Measurements from ENCODE around the gene PARD3B.

The PARD3B gene

DNA sequence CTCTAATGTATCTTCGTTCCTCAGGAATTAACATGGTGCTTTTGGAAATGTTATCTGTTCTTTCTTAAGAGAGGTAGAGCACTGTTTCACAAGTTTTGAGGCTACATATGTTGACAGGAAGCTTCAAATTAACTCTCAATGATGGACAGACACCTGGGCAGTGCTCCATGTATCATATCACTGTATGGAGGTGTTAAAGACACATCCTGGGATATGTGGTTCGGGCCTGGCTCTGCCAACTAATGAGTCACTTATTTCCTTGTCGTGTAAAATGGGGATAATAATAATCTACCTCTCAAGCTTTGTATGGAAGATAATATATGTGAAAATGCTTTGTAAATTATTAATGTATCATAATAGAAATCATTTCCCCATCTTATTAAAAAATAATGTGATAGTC, 90.2 kb downstream of the PARD3B start:
- H3K4me3 ChIP-seq, result no peak overlapping the region
- TF ChIP-seq, protein P1, sequence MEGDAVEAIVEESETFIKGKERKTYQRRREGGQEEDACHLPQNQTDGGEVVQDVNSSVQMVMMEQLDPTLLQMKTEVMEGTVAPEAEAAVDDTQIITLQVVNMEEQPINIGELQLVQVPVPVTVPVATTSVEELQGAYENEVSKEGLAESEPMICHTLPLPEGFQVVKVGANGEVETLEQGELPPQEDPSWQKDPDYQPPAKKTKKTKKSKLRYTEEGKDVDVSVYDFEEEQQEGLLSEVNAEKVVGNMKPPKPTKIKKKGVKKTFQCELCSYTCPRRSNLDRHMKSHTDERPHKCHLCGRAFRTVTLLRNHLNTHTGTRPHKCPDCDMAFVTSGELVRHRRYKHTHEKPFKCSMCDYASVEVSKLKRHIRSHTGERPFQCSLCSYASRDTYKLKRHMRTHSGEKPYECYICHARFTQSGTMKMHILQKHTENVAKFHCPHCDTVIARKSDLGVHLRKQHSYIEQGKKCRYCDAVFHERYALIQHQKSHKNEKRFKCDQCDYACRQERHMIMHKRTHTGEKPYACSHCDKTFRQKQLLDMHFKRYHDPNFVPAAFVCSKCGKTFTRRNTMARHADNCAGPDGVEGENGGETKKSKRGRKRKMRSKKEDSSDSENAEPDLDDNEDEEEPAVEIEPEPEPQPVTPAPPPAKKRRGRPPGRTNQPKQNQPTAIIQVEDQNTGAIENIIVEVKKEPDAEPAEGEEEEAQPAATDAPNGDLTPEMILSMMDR (IDR thresholded peaks at IDR 0.05), result no peak
- DNase-seq (ENCODE audit: low spot score), result no peak
- H3K27ac ChIP-seq, result no peak overlapping the region

DNA sequence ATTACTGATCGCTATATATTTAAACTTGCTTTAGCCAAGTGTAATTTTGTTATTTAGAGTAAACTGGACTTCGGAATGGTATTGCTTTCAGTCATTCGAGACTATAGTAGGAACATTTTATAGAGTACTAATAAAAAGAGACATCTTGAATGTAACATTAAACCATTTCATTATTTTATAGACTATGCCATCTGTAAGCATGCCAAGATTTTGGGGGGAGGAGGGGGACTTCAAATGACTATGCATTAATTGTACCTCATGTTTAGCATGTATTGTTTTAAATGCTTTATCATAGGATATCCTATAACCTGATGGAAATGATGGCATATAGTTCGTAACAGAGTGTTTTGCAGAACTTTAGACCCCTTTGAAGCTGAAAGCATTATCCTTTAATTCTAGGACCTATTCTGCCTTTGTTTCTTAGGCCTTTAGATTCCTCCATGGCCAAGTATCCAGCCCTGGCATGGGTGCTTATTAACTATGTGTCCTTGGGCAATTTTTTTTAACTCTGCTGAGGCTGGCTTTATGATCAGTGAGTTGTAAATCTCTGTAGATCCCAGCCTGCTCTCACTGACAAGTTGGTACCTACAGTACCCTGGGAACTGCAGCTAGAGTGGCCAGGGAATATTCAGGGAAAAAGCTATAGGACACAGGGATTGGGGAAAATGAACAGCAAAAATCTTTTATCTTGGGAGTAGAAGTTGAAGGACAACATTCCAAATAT, 93.4 kb downstream of the PARD3B start:
- Histone ChIP-seq H3K27ac (no peak overlapping the region), H3K4me3 (no peak overlapping the region)
- TF ChIP-seq, protein P1 (IDR thresholded peaks at IDR 0.05), result no peak
- DNase-seq (ENCODE audit: low spot score), result no peak

DNA sequence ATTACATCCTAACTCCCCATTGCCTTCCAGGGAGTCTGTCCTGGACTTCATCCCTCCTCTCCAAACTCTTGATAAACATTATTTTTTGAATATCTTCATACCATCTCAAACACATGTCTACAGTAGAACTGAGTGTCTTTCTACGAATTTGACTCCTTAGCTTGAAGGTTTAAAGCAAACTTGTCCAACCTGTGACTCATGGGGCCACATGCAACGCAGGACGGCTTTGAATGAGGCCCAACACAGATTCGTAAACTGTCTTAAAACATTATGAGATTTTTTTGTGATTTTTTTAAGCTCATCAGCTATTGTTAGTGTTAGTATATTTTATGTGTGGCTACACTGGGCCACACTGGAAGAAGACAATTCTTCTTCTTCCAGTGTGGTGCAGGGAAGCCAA, 98.1 kb downstream of the PARD3B start:
- TF ChIP-seq, protein P1 (IDR thresholded peaks at IDR 0.05), result no peak
- DNase-seq (ENCODE audit: low spot score), result no peak
- no peak overlapping the region for H3K4me3 ChIP-seq
- no peak overlapping the region for H3K27ac ChIP-seq

DNA sequence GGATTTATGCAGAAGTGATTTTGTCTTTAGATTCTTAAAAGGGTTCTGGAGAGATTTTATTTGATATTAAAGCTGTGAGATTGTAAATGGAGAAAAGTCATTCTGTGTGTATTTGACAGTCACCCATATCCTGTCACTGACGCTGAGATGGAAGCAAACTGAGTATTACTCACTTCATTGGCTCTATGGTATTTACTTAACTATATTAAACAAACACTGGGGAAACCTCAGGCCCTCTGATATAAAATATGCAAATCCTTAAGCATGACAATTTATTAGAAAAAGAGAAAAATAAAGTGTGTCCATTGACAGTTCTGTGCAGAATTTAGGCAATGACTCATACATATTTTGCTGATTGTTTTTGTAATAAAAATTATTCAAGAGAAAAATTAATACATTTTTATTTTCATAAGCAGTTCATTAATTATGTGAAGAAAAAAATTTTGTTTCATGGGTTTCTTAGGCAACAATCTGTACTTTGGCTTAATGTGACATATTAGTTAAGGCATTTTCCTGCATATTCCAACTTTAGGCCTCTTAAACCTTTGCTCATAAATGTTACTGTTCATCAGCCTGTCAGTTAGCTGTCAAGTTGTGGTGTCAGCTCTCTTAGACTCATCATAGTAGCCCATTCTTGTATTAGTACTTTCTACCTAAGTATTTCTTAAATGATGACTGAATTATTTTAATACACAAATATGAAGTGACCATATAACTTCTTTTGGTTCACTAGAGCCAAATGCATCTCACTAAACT, 99.9 kb downstream of the PARD3B start:
- Histone ChIP-seq H3K4me3 (no peak overlapping the region), H3K27ac (no peak overlapping the region)
- TF ChIP-seq, protein P1 (IDR thresholded peaks at IDR 0.05), result no peak
- no peak for DNase-seq (ENCODE audit: low spot score)

DNA sequence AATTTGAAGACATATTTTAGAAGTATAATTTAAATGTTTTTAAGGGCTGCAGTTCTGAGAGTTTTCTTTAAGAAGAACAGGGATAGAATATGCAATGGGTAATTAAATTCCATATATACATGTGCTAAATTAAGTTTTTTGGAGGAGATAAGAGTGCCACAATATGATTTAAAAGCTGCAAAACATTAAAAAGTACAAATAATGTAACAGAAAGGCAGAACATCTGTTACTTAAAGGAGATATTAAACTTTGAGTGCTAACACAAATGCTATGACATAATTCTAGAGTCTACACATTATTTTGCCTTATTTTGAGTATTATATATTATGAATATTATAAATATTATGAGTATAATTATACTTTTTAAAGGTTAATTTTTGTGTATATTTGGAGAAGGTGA, 102.4 kb downstream of the PARD3B start:
- TF ChIP-seq, protein P1 (IDR thresholded peaks at IDR 0.05), result no peak
- H3K27ac ChIP-seq, result no peak overlapping the region
- no peak overlapping the region for H3K4me3 ChIP-seq
- DNase-seq (ENCODE audit: low spot score), result no peak

DNA sequence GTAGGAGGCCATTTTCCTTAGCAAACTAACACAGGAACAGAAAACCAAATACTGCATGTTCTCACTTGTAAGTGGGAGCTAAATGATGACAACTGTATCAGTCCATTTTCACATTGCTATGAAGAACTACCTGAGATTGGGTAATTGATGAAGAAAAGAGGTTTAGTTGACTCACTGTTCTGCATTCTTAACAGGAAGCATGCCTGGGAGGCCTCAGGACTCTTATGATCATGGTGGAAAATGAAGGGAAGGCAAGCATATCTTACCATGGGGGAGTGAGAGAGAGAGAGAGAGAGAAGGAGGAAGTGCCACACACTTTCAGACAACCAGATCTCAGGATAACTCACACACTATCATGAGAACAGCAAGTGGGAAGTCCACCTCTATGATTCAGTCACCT, 105.3 kb downstream of the PARD3B start:
- Histone ChIP-seq H3K4me3 (no peak overlapping the region), H3K27ac (no peak overlapping the region)
- DNase-seq (ENCODE audit: low spot score), result no peak
- TF ChIP-seq, protein P1 (IDR thresholded peaks at IDR 0.05), result no peak

DNA sequence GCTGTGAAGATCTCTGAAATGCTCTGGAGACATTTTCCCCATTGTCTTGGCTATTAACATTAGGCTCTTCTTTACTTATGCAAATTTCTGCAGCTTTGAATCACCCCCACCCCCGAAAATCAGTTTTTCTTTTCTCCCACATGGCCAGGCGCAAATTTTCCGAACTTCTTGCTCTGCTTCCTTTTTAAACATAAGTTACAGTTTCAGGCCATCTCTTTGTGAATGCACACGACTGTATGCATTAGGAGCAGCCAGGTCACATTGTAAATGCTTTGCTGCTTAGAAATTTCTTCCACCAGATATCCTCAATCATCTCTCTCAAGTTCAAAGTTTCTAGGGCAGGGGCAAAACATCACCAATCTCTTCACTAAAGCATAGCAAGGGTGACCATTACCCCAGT, 106.8 kb downstream of the PARD3B start:
- Histone ChIP-seq H3K27ac (no peak overlapping the region), H3K4me3 (no peak overlapping the region)
- no peak for DNase-seq (ENCODE audit: low spot score)
- TF ChIP-seq, protein P1 (IDR thresholded peaks at IDR 0.05), result no peak
